ENCODE data around the gene ZNF385D.

The ZNF385D gene

GRCh38 chr3:21436835-21437234 is 314.2 kb downstream of the ZNF385D start:
- H3K9ac ChIP-seq (ENCODE audit: insufficient read length, low read depth) = no peak overlapping the region
- no peak for DNase-seq (ENCODE audit: low read depth, low spot score)
- H3K4me3 ChIP-seq (ENCODE audit: insufficient read length, low read depth) = no peak overlapping the region
- H3K4me1 ChIP-seq (ENCODE audit: insufficient read depth, insufficient read length) = no peaks in the 10 kb centered on the region
- H3K27me3 ChIP-seq (ENCODE audit: insufficient read depth, insufficient read length) = no peaks in the 10 kb centered on the region
- no peak for TF ChIP-seq SUZ12 (IDR thresholded peaks at IDR 0.05; ENCODE audit: extremely low read depth, insufficient read depth, insufficient read length)
- no peak for TF ChIP-seq YY1 (IDR thresholded peaks at IDR 0.05; ENCODE audit: insufficient read depth, insufficient read length)
- no peak for TF ChIP-seq ZNF274 (IDR thresholded peaks at IDR 0.05; ENCODE audit: low read depth, low read length)
- no peaks in the 10 kb centered on the region for H3K9me3 ChIP-seq (ENCODE audit: insufficient read depth, low read length)
- no peaks in the 10 kb centered on the region for H3K36me3 ChIP-seq (ENCODE audit: insufficient read depth, insufficient read length, low read length)

DNA sequence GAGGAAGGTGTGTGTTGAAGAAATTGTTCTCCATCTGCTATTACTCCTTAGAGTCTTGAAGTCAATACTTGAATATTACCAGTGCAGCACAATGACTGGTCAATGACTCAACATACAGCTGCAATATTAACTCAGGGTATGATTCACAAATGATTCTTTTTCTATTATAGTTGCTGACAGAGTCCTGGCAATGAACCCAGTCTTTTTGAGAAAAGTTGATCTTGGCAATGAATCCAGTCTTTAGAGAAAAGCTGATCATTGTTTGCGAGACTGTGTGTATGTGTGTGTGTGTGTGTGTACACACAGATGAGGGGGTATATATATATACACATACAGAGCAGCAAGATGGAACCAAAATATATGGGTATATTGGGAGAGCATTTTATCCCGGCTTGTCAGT is 315.1 kb downstream of the ZNF385D start:
- Histone ChIP-seq H3K9ac (ENCODE audit: insufficient read length, low read depth) (no peak overlapping the region), H3K36me3 (ENCODE audit: insufficient read depth, insufficient read length, low read length) (no peaks in the 10 kb centered on the region), H3K27me3 (ENCODE audit: insufficient read depth, insufficient read length) (no peaks in the 10 kb centered on the region), H3K4me1 (ENCODE audit: insufficient read depth, insufficient read length) (no peaks in the 10 kb centered on the region), H3K9me3 (ENCODE audit: insufficient read depth, low read length) (no peaks in the 10 kb centered on the region), H3K4me3 (ENCODE audit: insufficient read length, low read depth) (no peak overlapping the region)
- DNase-seq (ENCODE audit: low read depth, low spot score) = no peak
- TF ChIP-seq YY1 (IDR thresholded peaks at IDR 0.05; ENCODE audit: insufficient read depth, insufficient read length) = no peak
- TF ChIP-seq SUZ12 (IDR thresholded peaks at IDR 0.05; ENCODE audit: extremely low read depth, insufficient read depth, insufficient read length) = no peak
- TF ChIP-seq ZNF274 (IDR thresholded peaks at IDR 0.05; ENCODE audit: low read depth, low read length) = no peak

DNA sequence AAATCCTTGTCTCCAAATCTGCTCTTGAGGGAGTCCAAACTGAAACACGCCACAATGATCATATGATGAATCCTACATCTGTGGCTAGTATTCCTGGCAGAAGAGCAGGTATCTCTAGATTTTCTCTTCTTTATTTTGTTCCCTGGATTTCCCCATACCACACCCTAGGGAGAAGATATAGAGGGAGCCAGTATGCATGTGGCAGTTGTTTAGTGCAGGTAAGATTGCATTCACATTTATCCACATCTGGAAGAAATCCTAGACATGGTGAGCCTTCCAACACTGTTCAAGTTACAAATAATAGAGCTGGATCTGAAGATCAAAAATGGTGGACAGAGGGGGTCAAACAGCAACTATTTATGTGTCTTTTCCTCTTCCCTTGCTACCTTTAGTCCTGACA is 316.7 kb downstream of the ZNF385D start:
- H3K36me3 ChIP-seq (ENCODE audit: insufficient read depth, insufficient read length, low read length) = no peaks in the 10 kb centered on the region
- no peaks in the 10 kb centered on the region for H3K4me1 ChIP-seq (ENCODE audit: insufficient read depth, insufficient read length)
- TF ChIP-seq YY1 (IDR thresholded peaks at IDR 0.05; ENCODE audit: insufficient read depth, insufficient read length) (no peak), ZNF274 (IDR thresholded peaks at IDR 0.05; ENCODE audit: low read depth, low read length) (no peak), SUZ12 (IDR thresholded peaks at IDR 0.05; ENCODE audit: extremely low read depth, insufficient read depth, insufficient read length) (no peak)
- H3K9ac ChIP-seq (ENCODE audit: insufficient read length, low read depth) = no peak overlapping the region
- no peaks in the 10 kb centered on the region for H3K9me3 ChIP-seq (ENCODE audit: insufficient read depth, low read length)
- no peak overlapping the region for H3K4me3 ChIP-seq (ENCODE audit: insufficient read length, low read depth)
- DNase-seq (ENCODE audit: low read depth, low spot score) = no peak
- H3K27me3 ChIP-seq (ENCODE audit: insufficient read depth, insufficient read length) = no peaks in the 10 kb centered on the region

DNA sequence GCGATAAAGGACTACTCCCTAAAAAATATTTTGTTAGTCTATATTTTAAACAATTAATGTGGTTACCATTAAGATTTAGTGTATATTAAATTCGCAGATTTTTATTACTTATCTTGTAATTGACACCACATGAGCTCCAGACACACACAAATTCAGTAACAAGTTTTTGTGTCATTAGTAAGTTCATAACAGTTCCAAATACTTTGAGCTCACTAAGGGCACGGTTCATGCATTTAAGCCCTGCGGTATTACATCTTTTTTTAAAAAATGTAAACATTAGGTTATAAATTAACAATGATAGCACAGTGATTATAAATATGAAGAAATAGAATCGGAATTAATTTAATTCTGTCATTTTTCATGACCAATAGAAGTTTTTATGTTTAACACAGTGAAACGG is 317.3 kb downstream of the ZNF385D start:
- Histone ChIP-seq H3K4me1 (ENCODE audit: insufficient read depth, insufficient read length) (no peaks in the 10 kb centered on the region), H3K9ac (ENCODE audit: insufficient read length, low read depth) (no peak overlapping the region), H3K9me3 (ENCODE audit: insufficient read depth, low read length) (no peaks in the 10 kb centered on the region), H3K36me3 (ENCODE audit: insufficient read depth, insufficient read length, low read length) (no peaks in the 10 kb centered on the region), H3K27me3 (ENCODE audit: insufficient read depth, insufficient read length) (no peaks in the 10 kb centered on the region), H3K4me3 (ENCODE audit: insufficient read length, low read depth) (no peak overlapping the region)
- TF ChIP-seq YY1 (IDR thresholded peaks at IDR 0.05; ENCODE audit: insufficient read depth, insufficient read length) (no peak), ZNF274 (IDR thresholded peaks at IDR 0.05; ENCODE audit: low read depth, low read length) (no peak), SUZ12 (IDR thresholded peaks at IDR 0.05; ENCODE audit: extremely low read depth, insufficient read depth, insufficient read length) (no peak)
- DNase-seq (ENCODE audit: low read depth, low spot score) = no peak

DNA sequence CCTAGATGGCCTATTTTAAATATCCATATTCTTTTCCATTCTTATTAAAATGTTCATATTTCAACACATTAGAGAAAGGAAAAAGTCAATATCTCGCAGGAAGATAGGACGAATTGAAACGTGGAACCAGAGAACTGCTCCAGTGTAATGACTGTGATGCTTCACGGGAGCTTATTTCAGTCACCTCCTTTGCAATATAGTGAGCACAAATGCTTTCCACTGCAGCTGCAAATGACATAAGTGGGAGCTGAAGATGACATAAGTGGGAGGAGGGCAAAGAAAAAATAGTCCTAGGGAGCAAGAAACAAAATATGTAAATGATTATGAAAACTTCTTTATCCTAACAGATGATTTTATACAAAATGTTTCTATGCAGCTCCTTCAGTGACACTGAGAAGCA is 324.1 kb downstream of the ZNF385D start:
- no peak for TF ChIP-seq YY1 (IDR thresholded peaks at IDR 0.05; ENCODE audit: insufficient read depth, insufficient read length)
- no peak for TF ChIP-seq ZNF274 (IDR thresholded peaks at IDR 0.05; ENCODE audit: low read depth, low read length)
- no peak for TF ChIP-seq SUZ12 (IDR thresholded peaks at IDR 0.05; ENCODE audit: extremely low read depth, insufficient read depth, insufficient read length)

DNA sequence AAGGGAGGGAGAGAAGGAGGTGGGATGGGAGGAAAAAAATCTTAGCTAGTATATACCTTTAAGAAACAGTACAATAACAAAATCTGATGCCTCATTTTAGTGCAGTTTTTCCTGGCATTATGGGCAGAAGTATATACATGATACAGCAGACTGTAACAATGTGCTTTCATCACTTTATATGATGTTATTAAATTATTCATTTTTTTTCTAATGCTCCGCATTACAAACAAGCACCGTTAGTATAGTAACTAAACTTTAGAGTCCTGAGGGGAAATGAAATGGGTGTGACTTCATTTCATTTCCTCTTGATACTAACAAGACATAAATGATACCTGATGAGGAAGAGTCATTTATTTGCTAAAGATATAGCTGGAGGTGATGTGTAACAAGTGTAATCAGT is 325.3 kb downstream of the ZNF385D start:
- Histone ChIP-seq H3K9ac (ENCODE audit: insufficient read length, low read depth) (no peak overlapping the region), H3K4me3 (ENCODE audit: insufficient read length, low read depth) (no peak overlapping the region), H3K27me3 (ENCODE audit: insufficient read depth, insufficient read length) (no peaks in the 10 kb centered on the region), H3K36me3 (ENCODE audit: insufficient read depth, insufficient read length, low read length) (no peaks in the 10 kb centered on the region), H3K4me1 (ENCODE audit: insufficient read depth, insufficient read length) (no peaks in the 10 kb centered on the region), H3K9me3 (ENCODE audit: insufficient read depth, low read length) (no peaks in the 10 kb centered on the region)
- TF ChIP-seq YY1 (IDR thresholded peaks at IDR 0.05; ENCODE audit: insufficient read depth, insufficient read length) (no peak), SUZ12 (IDR thresholded peaks at IDR 0.05; ENCODE audit: extremely low read depth, insufficient read depth, insufficient read length) (no peak), ZNF274 (IDR thresholded peaks at IDR 0.05; ENCODE audit: low read depth, low read length) (no peak)
- DNase-seq (ENCODE audit: low read depth, low spot score) = no peak

More for the DNA sequence above, 324.1 kb downstream of the ZNF385D start:
- Histone ChIP-seq H3K9ac (ENCODE audit: insufficient read length, low read depth) (no peak overlapping the region), H3K4me3 (ENCODE audit: insufficient read length, low read depth) (no peak overlapping the region), H3K9me3 (ENCODE audit: insufficient read depth, low read length) (no peaks in the 10 kb centered on the region), H3K36me3 (ENCODE audit: insufficient read depth, insufficient read length, low read length) (no peaks in the 10 kb centered on the region), H3K4me1 (ENCODE audit: insufficient read depth, insufficient read length) (no peaks in the 10 kb centered on the region), H3K27me3 (ENCODE audit: insufficient read depth, insufficient read length) (no peaks in the 10 kb centered on the region)
- DNase-seq (ENCODE audit: low read depth, low spot score) = no peak

- no peak for TF ChIP-seq YY1 (IDR thresholded peaks at IDR 0.05; ENCODE audit: insufficient read depth, insufficient read length)
- no peak for TF ChIP-seq SUZ12 (IDR thresholded peaks at IDR 0.05; ENCODE audit: extremely low read depth, insufficient read depth, insufficient read length)
- no peak for TF ChIP-seq ZNF274 (IDR thresholded peaks at IDR 0.05; ENCODE audit: low read depth, low read length)
- Histone ChIP-seq H3K9me3 (ENCODE audit: insufficient read depth, low read length) (no peaks in the 10 kb centered on the region), H3K4me3 (ENCODE audit: insufficient read length, low read depth) (no peak overlapping the region), H3K9ac (ENCODE audit: insufficient read length, low read depth) (no peak overlapping the region), H3K27me3 (ENCODE audit: insufficient read depth, insufficient read length) (no peaks in the 10 kb centered on the region), H3K36me3 (ENCODE audit: insufficient read depth, insufficient read length, low read length) (no peaks in the 10 kb centered on the region), H3K4me1 (ENCODE audit: insufficient read depth, insufficient read length) (no peaks in the 10 kb centered on the region)
- no peak for DNase-seq (ENCODE audit: low read depth, low spot score)
Measured at GRCh38 chr3:21421096-21421495, 329.9 kb downstream of the ZNF385D start.

DNA sequence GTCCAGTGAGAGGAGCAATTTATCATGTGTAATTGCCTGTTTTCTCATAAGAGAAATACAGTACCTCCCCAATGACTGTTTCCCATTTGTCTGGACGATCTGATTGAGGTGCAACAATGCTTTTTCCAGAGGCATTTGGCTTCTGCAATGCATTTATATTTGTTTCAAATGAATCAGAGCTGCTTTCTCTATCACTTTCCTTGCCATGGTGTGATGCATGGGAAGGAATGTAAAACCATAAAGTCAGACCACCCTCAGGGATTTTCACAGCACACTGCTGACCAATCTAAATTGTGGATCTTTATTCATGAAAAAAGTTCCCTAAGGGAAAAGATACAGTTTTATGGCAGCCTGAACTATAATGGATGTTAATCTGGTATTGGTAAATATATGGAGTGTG is 333.0 kb downstream of the ZNF385D start:
- Histone ChIP-seq H3K4me3 (ENCODE audit: insufficient read length, low read depth) (no peak overlapping the region), H3K4me1 (ENCODE audit: insufficient read depth, insufficient read length) (no peaks in the 10 kb centered on the region), H3K9ac (ENCODE audit: insufficient read length, low read depth) (no peak overlapping the region), H3K27me3 (ENCODE audit: insufficient read depth, insufficient read length) (no peaks in the 10 kb centered on the region), H3K36me3 (ENCODE audit: insufficient read depth, insufficient read length, low read length) (no peaks in the 10 kb centered on the region), H3K9me3 (ENCODE audit: insufficient read depth, low read length) (no peaks in the 10 kb centered on the region)
- TF ChIP-seq ZNF274 (IDR thresholded peaks at IDR 0.05; ENCODE audit: low read depth, low read length) (no peak), YY1 (IDR thresholded peaks at IDR 0.05; ENCODE audit: insufficient read depth, insufficient read length) (no peak), SUZ12 (IDR thresholded peaks at IDR 0.05; ENCODE audit: extremely low read depth, insufficient read depth, insufficient read length) (no peak)
- no peak for DNase-seq (ENCODE audit: low read depth, low spot score)
